ENCODE measurements around the gene TXN2.
A peak's percentile ranks its signal among the peaks of the same experiment; 100 is the strongest.

The TXN2 gene

GRCh38 chr22:36510966-36511881, 29.8 kb upstream of the TXN2 start:
- TF ChIP-seq FOXP2 (optimal IDR thresholded peaks at IDR 0.05; ENCODE audit: borderline replicate concordance, extremely low read depth, extremely low read length, insufficient read depth), result no peak
- no peak for TF ChIP-seq SIN3A (IDR thresholded peaks at IDR 0.05; ENCODE audit: borderline replicate concordance, insufficient read depth, low read length)
- TF ChIP-seq POLR2AphosphoS5 (IDR thresholded peaks at IDR 0.05; ENCODE audit: low read depth, low read length), result no peak; the same call in 1 of the 2 replicates

GRCh38 chr22:36510384-36510783, 28.9 kb upstream of the TXN2 start:
- TF ChIP-seq POLR2AphosphoS5 (IDR thresholded peaks at IDR 0.05; ENCODE audit: low read depth, low read length) (no peak), REST (IDR thresholded peaks at IDR 0.05; ENCODE audit: insufficient read depth in 1 of 2, low read depth in 2 of 2, low read length in 2 of 2) (no peak), FOXP2 (optimal IDR thresholded peaks at IDR 0.05; ENCODE audit: borderline replicate concordance, extremely low read depth, extremely low read length, insufficient read depth) (no peak), TAF1 (IDR thresholded peaks at IDR 0.05; ENCODE audit: borderline replicate concordance, insufficient read depth, low read length) (no peak), SIN3A (IDR thresholded peaks at IDR 0.05; ENCODE audit: borderline replicate concordance, insufficient read depth, low read length) (no peak)

GRCh38 chr22:36507518-36508010, 26.1 kb upstream of the TXN2 start:
- TF ChIP-seq FOXP2 (optimal IDR thresholded peaks at IDR 0.05; ENCODE audit: borderline replicate concordance, extremely low read depth, extremely low read length, insufficient read depth), result no peak
- no peak for TF ChIP-seq REST (IDR thresholded peaks at IDR 0.05; ENCODE audit: insufficient read depth in 1 of 2, low read depth in 2 of 2, low read length in 2 of 2)
- no peak for TF ChIP-seq SIN3A (IDR thresholded peaks at IDR 0.05; ENCODE audit: borderline replicate concordance, insufficient read depth, low read length)
- TF ChIP-seq TAF1 (IDR thresholded peaks at IDR 0.05; ENCODE audit: borderline replicate concordance, insufficient read depth, low read length), result no peak
- TF ChIP-seq POLR2AphosphoS5 (IDR thresholded peaks at IDR 0.05; ENCODE audit: low read depth, low read length), result no peak

- TF ChIP-seq REST (IDR thresholded peaks at IDR 0.05; ENCODE audit: insufficient read depth in 1 of 2, low read depth in 2 of 2, low read length in 2 of 2), result no peak
- TF ChIP-seq TAF1 (IDR thresholded peaks at IDR 0.05; ENCODE audit: borderline replicate concordance, insufficient read depth, low read length), result peak; percentile 72; the same call in 1 of the 2 replicates
- peak; percentile 95 for TF ChIP-seq FOXP2 (optimal IDR thresholded peaks at IDR 0.05; ENCODE audit: borderline replicate concordance, extremely low read depth, extremely low read length, insufficient read depth)
- peak; percentile 75; the same call in 1 of the 2 replicates for TF ChIP-seq POLR2AphosphoS5 (IDR thresholded peaks at IDR 0.05; ENCODE audit: low read depth, low read length)
- no peak for TF ChIP-seq SIN3A (IDR thresholded peaks at IDR 0.05; ENCODE audit: borderline replicate concordance, insufficient read depth, low read length)
These were observed 25.4 kb upstream of the TXN2 start, which contains the start of gene FOXRED2 for GRCh38 chr22:36506637-36507517. Gene FOXRED2 (minus strand): TSS chr22:36507040. CDS start chr22:36506422, 618 bp downstream.
